Activated CD8-positive, alpha-beta memory T cell treated with anti-CD3 and anti-CD28 coated beads, Interleukin-2, amount 50 U/mL, for 24 hours (primary cell): Measurements from ENCODE around the gene DEFB121.
"Not testable (repeated sequence)": the region's sequence is repeated elsewhere in the genome, so short reads cannot be mapped to it uniquely, and the experiment has no call there.

Experiments used
- DNase-seq: peaks from one replicate; pipeline ENCODE4 v3.0.0-alpha.2; 2020; ENCODE audit errors: extremely low read depth

DEFB121 gene, protein sequence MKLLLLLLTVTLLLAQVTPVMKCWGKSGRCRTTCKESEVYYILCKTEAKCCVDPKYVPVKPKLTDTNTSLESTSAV

DNA sequence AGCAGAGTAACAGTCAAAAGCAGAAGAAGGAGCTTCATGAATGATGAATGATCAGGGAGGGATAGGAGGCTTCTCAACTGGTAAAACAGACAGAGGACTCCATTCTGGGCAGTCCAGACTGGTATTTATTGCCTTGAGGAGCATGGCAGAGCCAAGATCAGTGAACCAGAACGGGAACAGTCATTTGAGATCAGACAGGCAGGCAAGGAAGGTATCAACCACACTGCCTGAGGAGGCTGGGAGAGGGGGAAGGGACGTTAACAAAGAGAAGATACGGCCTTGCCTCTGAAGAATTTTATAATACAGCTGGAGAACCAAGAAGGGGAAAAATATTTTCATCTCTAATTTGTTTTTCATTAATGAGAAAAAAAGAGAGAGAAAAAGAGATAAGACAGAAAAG is at the start of gene DEFB121:
Gene DEFB121, minus strand, starts transcription at position 101 of the 400 bp plus-strand sequence. Its CDS starts 63 bp downstream, at position 38.
- DNase-seq, result no peak

- no peak for DNase-seq
Measured at GRCh38 chr20:31454361-31454760, 48.3 kb upstream of the DEFB121 start.

GRCh38 chr20:31452575-31452974 is 46.6 kb upstream of the DEFB121 start:
- DNase-seq, result no peak

- no peak for DNase-seq
Measured at GRCh38 chr20:31449511-31450414, 43.7 kb upstream of the DEFB121 start.

DNA sequence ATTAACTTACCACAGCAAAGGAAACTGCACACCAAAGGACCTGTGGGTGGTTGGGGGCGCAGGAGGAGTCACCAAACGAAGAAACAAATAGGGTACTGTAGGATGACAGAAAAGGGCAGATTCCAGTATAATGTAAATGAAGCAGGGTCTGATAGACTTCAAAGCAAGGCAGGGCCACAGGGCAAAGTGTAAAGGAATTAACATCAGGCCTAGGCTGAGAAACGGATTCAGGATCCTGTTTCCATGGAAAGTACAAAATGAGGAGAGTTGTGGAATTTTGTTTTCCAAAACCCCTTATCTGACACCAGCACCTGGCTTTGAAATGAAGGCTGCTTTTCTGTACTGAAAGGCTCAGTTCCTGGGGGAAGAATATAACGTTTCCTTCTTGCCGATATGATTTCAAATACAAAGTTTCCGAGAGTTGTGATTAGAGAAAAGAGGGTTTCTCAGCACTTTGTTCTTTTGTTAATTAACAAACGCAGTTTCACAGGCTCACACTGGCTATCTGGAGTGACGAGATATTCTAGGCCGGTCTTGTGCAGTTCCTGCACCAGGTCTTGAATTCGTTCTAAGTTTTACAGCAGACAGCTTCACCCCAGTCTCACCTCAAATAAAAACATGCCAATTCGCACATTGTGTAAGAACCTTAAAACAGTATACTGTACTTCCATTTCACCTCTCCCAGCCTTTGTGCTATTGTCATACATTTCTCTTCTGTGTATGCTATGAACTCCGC is 40.2 kb upstream of the DEFB121 start:
- no peak for DNase-seq

- DNase-seq, result no peak
Measured at GRCh38 chr20:31440012-31440659, 34.1 kb upstream of the DEFB121 start, which contains the start of gene DEFB123. TSS of gene DEFB123 (plus strand) at chr20:31440632. CDS start at chr20:31440699, 67 bp downstream.

DNA sequence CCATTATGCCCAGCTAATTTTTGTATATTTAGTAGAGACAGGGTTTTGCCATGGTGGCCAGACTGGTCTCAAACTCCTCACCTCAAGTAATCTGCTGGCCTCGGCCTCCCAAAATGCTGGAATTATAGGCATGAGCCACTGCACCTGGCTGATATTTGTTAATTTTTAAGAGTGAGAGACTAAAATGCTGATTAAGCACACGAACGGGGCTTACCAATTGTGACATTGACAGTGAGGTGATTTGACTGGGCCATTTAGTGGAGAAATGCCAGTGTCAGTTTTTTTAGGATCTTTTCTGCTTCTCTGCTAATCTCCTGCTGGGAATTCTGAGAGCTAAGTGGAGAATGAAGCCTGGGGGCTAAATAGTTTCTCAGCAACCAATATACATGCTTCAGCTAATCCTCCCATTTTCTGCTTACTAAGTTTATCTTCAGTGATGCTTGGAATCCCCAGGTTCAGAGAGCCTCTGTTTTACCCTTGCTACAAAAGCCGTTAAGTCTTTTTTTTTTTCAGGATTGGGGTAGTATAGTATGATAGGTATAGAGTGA is 24.6 kb upstream of the DEFB121 start:
- no peak for DNase-seq

GRCh38 chr20:31427576-31427975 is 21.6 kb upstream of the DEFB121 start:
- not testable (repeated sequence) for DNase-seq

GRCh38 chr20:31426891-31427551 is 21.0 kb upstream of the DEFB121 start:
- DNase-seq, result not testable (repeated sequence)

GRCh38 chr20:31425797-31426196 is 19.8 kb upstream of the DEFB121 start:
- DNase-seq, result no peak

GRCh38 chr20:31418307-31418706 is 12.3 kb upstream of the DEFB121 start:
- DNase-seq, result no peak

DNA sequence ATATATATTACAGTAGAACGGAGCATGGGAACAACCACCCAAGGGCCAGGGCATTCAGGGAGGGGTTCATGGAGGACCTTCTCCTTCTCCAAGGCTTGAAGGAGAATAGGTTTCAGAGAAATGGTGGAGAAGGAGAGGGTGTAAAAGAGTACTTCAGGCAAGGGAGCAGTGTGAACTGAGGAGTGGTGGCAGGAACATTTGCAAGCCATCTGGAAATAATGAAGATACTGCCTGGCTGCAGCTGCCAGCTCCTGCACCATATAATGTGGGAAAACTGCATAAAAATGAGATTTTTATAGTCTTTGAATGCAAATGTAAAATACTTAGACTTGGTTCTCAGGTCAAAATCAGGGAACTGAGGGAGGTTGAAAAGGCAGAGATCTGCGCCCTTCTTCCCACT is 9.6 kb upstream of the DEFB121 start:
- DNase-seq, result no peak

DNA sequence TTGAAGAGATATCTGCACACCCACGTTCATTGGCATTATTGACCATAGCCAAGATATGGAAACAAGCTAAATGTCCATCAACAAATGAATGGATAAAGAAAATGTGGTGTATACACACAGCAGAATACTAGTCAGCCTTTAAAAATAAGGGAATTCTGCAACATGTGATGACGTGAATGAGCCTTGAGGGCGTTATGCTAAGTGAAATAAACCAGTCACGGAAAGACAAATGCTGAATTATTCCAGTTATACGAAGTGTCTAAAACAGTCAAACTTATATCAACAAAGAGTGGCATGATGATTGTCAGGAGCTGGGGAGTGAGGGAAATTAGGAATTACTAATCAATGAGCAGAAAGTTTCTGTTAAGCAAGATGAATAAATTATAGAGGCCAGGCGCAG is 8.4 kb upstream of the DEFB121 start:
- DNase-seq, result no peak

- no peak for DNase-seq
Measured at GRCh38 chr20:31410011-31410410, 4.0 kb upstream of the DEFB121 start.

DNA sequence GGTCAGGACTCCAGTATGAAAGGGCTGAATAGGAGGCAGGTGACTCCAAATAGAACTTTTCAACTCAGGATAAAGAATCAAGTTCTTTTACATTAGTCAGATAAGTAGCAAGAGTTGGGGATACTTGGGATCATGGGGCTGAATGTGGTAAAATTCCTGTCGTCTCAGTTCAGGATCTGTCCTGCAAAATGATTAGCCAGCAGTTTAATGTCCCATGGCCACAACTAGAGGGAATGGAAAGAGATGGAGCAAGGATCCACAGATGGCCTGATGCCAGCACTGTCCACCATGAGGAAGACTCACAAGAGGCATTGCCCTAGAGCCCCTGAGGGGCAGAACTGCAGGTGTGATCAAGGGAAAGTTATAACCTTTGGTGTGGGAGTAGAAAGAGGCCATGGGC is 2.1 kb downstream of the DEFB121 start:
- no peak for DNase-seq

- DNase-seq, result no peak
Measured at GRCh38 chr20:31394900-31395299, 11.1 kb downstream of the DEFB121 start.

DNA sequence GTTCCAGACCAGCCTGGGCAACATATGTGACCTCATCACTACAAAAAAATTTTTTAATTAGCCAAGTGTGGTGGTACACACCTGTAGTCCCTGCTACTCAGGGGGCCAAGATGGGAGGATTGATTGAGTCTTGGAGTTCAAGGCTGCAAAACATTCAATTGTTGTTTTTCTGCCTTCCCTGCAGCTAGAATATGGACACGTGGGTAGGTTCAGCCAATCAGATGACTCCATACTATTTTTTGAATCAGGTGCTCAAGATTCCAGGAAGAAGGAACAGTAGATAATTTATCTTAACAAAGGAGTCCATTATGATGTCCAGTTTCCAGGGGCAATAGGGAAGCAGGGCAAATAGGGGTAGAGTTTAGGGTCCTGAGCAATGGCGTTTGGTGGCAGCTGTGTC is 13.2 kb downstream of the DEFB121 start:
- DNase-seq, result no peak

DNA sequence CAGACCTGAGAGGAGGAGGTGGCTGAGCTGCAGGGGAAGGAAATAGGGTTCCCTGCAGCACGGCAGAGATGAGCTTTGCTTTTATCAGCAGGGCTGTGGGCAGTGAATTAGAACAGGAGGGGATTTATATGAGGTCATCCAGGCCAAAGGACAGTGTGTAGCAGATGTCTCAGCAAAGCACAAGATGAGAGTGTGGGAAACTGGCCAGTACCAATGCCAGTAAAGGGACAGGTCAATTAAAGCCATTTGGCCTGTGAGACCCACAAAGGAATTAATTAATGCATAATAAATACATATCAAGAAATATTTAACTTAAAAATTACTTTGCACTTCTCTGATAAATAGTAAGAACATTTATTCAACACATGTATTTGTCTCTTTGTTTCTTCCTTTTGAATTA is 15.5 kb downstream of the DEFB121 start, which contains the start of gene DEFB119:
Gene DEFB119, minus strand, starts transcription at position 101 of the 400 bp plus-strand sequence. CDS start 107 bp downstream, outside the sequence.
- no peak for DNase-seq

- DNase-seq, result no peak
Measured at GRCh38 chr20:31374346-31374745, 31.7 kb downstream of the DEFB121 start.

- DNase-seq, result no peak
Measured at GRCh38 chr20:31368301-31368700, 37.7 kb downstream of the DEFB121 start, which contains the start of gene DEFB118. TSS of gene DEFB118 (plus strand) at chr20:31368601. CDS start at chr20:31368651, 50 bp downstream.

GRCh38 chr20:31364272-31364671 is 41.7 kb downstream of the DEFB121 start:
- not testable (repeated sequence) for DNase-seq
